GM19324 (cell line): ENCODE data around the gene STRAP.
"Not testable (repeated sequence)": the region's sequence is repeated elsewhere in the genome, so short reads cannot be mapped to it uniquely, and the experiment has no call there.

Source experiments
- ATAC-seq: cut with Tn5 transposase; IDR thresholded peaks from one replicate; pipeline ENCODE4 v1.9.1; 2021; ENCODE audit warnings: mild to moderate bottlenecking, moderate library complexity; ENCODE audit not compliant: unreplicated experiment, low FRiP score

The STRAP gene

GRCh38 chr12:15919418-15919817 lies 37.2 kb downstream of the STRAP start:
- ATAC-seq = no peak

GRCh38 chr12:15924956-15925355 lies 42.8 kb downstream of the STRAP start:
- no peak for ATAC-seq

- ATAC-seq = no peak
Observed at GRCh38 chr12:15928346-15928745, 46.2 kb downstream of the STRAP start.

GRCh38 chr12:15928870-15929571 lies 46.8 kb downstream of the STRAP start:
- ATAC-seq = no peak

GRCh38 chr12:15931590-15932053 lies 49.4 kb downstream of the STRAP start:
- ATAC-seq = no peak

GRCh38 chr12:15932327-15932726 lies 50.1 kb downstream of the STRAP start:
- ATAC-seq = no peak

- ATAC-seq = no peak
Observed at GRCh38 chr12:15932971-15933370, 50.8 kb downstream of the STRAP start.

- ATAC-seq = no peak
Observed at GRCh38 chr12:15933751-15934150, 51.6 kb downstream of the STRAP start.

- ATAC-seq = no peak
Observed at GRCh38 chr12:15936751-15937150, 54.6 kb downstream of the STRAP start.

GRCh38 chr12:15937902-15938301 lies 55.7 kb downstream of the STRAP start:
- ATAC-seq = no peak

- ATAC-seq = no peak
Observed at GRCh38 chr12:15939111-15939510, 56.9 kb downstream of the STRAP start.

GRCh38 chr12:15942475-15942874 lies 60.3 kb downstream of the STRAP start:
- ATAC-seq = no peak

- not testable (repeated sequence) for ATAC-seq
Observed at GRCh38 chr12:15943519-15943918, 61.3 kb downstream of the STRAP start.

GRCh38 chr12:15948461-15948860 lies 66.3 kb downstream of the STRAP start:
- ATAC-seq = not testable (repeated sequence)
